IMR-90 (cell line): ENCODE results near the gene CD79A. TPM values are rescaled to one million over a fixed set of nuclear protein-coding genes. Genes with fewer than 3 reads are reported as not detected.

Source experiments
- ATAC-seq: fragments of 200-7000 bp; cut with Tn5 transposase; 2 replicates; pipeline ENCODE4 v1.9.1; 2020; ENCODE audit warnings: low read depth, mild to moderate bottlenecking, moderate library complexity
- BruUV-seq: library from RNA; stranded (reverse); fragments of 400-500 nt; replicated peaks from 2 replicates; lab custom pipeline; 2021; lab: Mats Ljungman, UMichigan
- CTCF ChIA-PET: fragments of 300-600 bp; formaldehyde crosslinking; extraction: SDS; loops from one replicate; lab custom pipeline; 2021; ENCODE audit warnings: antibody characterized with exemption; lab: Yijun Ruan, JAX
- POLR2A ChIA-PET: fragments of 300-600 bp; sonication (Branson Sonifier 250); formaldehyde crosslinking; loops from one replicate; lab custom pipeline; 2022; ENCODE audit warnings: antibody characterized with exemption; ENCODE audit not compliant: unreplicated experiment; lab: Charles Lee
- DNase-seq: peaks from one replicate; pipeline ENCODE4 v3.0.0; 2013
- H2AFZ ChIP-seq: replicated peaks from 2 replicates; pipeline ENCODE3; 2013; ENCODE audit warnings: low read length, mild to moderate bottlenecking; ENCODE audit not compliant: poor library complexity
- H2AK5ac ChIP-seq: 2 replicates; pipeline ENCODE4 v1.6.1; 2013; ENCODE audit warnings: low read depth, low read length, inconsistent platforms
- H2AK9ac ChIP-seq: replicated peaks from 2 replicates; pipeline ENCODE3; 2013; ENCODE audit warnings: mild to moderate bottlenecking, low read depth, low read length, moderate library complexity; ENCODE audit not compliant: poor library complexity
- H2BK120ac ChIP-seq: 2 replicates; pipeline ENCODE4 v1.6.1; 2013; ENCODE audit warnings: low read depth, low read length, inconsistent platforms
- H2BK15ac ChIP-seq: 3 replicates; pipeline ENCODE4 v1.6.1; 2013; ENCODE audit warnings: low read depth, low read length, inconsistent platforms
- H2BK20ac ChIP-seq: 2 replicates; pipeline ENCODE4 v1.6.1; 2013; ENCODE audit warnings: low read depth, mild to moderate bottlenecking, inconsistent platforms, low read length, moderate library complexity
- H2BK5ac ChIP-seq: 2 replicates; pipeline ENCODE4 v1.6.1; 2013; ENCODE audit warnings: mild to moderate bottlenecking, low read depth, low read length, inconsistent platforms; ENCODE audit not compliant: poor library complexity, severe bottlenecking
- H3K14ac ChIP-seq: replicated peaks from 2 replicates; pipeline ENCODE4 v1.6.1; 2013; ENCODE audit warnings: low read depth, low read length, inconsistent platforms
- H3K18ac ChIP-seq: 2 replicates; pipeline ENCODE4 v1.6.1; 2013; ENCODE audit warnings: low read depth, low read length, control low read depth
- H3K23ac ChIP-seq: 2 replicates; pipeline ENCODE4 v1.6.1; 2013; ENCODE audit warnings: low read depth, low read length, inconsistent platforms
- H3K27ac ChIP-seq: 2 replicates; pipeline ENCODE4 v1.5.1; 2013; ENCODE audit warnings: mild to moderate bottlenecking, control low read depth, low read length; ENCODE audit not compliant: insufficient read depth
- H3K27me3 ChIP-seq: 2 replicates; pipeline ENCODE4 v1.6.1; 2013; ENCODE audit warnings: low read length; ENCODE audit not compliant: control insufficient read depth, insufficient read depth
- H3K36me3 ChIP-seq: 2 replicates; pipeline ENCODE4 v1.6.1; 2013; ENCODE audit warnings: low read length, mixed read lengths; ENCODE audit not compliant: control insufficient read depth, insufficient read depth
- H3K4ac ChIP-seq: 2 replicates; pipeline ENCODE4 v1.6.1; 2013; ENCODE audit warnings: low read depth, low read length, inconsistent platforms
- H3K4me1 ChIP-seq: 2 replicates; pipeline ENCODE4 v1.6.1; 2013; ENCODE audit warnings: low read length, mixed read lengths; ENCODE audit not compliant: control insufficient read depth, insufficient read depth
- H3K4me2 ChIP-seq: 2 replicates; pipeline ENCODE4 v1.6.1; 2013; ENCODE audit warnings: low read depth, mild to moderate bottlenecking, control low read depth, low read length, moderate library complexity
- H3K4me3 ChIP-seq: 2 replicates; pipeline ENCODE4 v1.5.1; 2013; ENCODE audit warnings: low read depth, mild to moderate bottlenecking, control low read depth, low read length, moderate library complexity; ENCODE audit not compliant: insufficient read depth
- H3K56ac ChIP-seq: 2 replicates; pipeline ENCODE4 v1.6.1; 2013; ENCODE audit warnings: low read length, inconsistent platforms; ENCODE audit not compliant: insufficient read depth; ENCODE audit errors: extremely low read depth
- H3K79me1 ChIP-seq, 2 experiments: 2 replicates each; pipeline ENCODE4 v1.6.1; 2013; ENCODE audit warnings: low read length in 2 of 2, inconsistent platforms in 1 of 2, low read depth in 1 of 2
- H3K9ac ChIP-seq: 2 replicates; pipeline ENCODE4 v1.6.1; 2013; ENCODE audit warnings: low read depth, low read length, control low read depth
- H3K9me1 ChIP-seq: 2 replicates; pipeline ENCODE4 v1.6.1; 2013; ENCODE audit warnings: low read length, inconsistent platforms; ENCODE audit not compliant: insufficient read depth
- H3K9me3 ChIP-seq: 2 replicates; pipeline ENCODE4 v1.6.1; 2013; ENCODE audit warnings: low read length; ENCODE audit not compliant: control insufficient read depth, insufficient read depth
- H4K20me1 ChIP-seq: 2 replicates; pipeline ENCODE4 v1.6.1; 2013; ENCODE audit warnings: low read length, inconsistent platforms; ENCODE audit not compliant: insufficient read depth
- H4K5ac ChIP-seq: 2 replicates; pipeline ENCODE4 v1.6.1; 2013; ENCODE audit warnings: mild to moderate bottlenecking, low read depth, low read length, control low read depth
- H4K8ac ChIP-seq, 2 experiments: 2 replicates each; pipeline ENCODE4 v1.6.1; 2013; ENCODE audit warnings: low read depth in 2 of 2, low read length in 2 of 2, control low read depth in 1 of 2, inconsistent platforms in 1 of 2
- H4K91ac ChIP-seq: 2 replicates; pipeline ENCODE4 v1.6.1; 2013; ENCODE audit warnings: low read depth, low read length, inconsistent platforms; ENCODE audit not compliant: insufficient read depth
- BHLHE40 ChIP-seq: fragments of 150-350 bp; IDR thresholded peaks from 2 replicates; pipeline ENCODE4 v1.6.1; 2016; ENCODE audit warnings: mild to moderate bottlenecking, low read depth, low read length
- CEBPB ChIP-seq: IDR thresholded peaks from 2 replicates; pipeline ENCODE4 v1.6.1; 2012; ENCODE audit warnings: low read depth, low read length, improper control_type of control experiment
- CHD1 ChIP-seq: IDR thresholded peaks from 2 replicates; pipeline ENCODE4 v1.6.1; 2012; ENCODE audit warnings: low read depth, low read length, improper control_type of control experiment
- CTCF ChIP-seq: conservative IDR thresholded peaks from 2 replicates; pipeline ENCODE4 v1.5.1; 2012; ENCODE audit warnings: mild to moderate bottlenecking, low read depth, low read length, improper control_type of control experiment
- ELK1 ChIP-seq: fragments of 150-350 bp; IDR thresholded peaks from 2 replicates; pipeline ENCODE4 v1.6.1; 2016; ENCODE audit warnings: low read depth, mild to moderate bottlenecking, low read length, moderate library complexity, borderline replicate concordance
- FOS ChIP-seq: fragments of 150-350 bp; IDR thresholded peaks from 2 replicates; pipeline ENCODE4 v1.6.1; 2016; ENCODE audit warnings: low read depth, low read length
- MAFK ChIP-seq: IDR thresholded peaks from 2 replicates; pipeline ENCODE4 v1.6.1; 2012; ENCODE audit warnings: low read depth, low read length, improper control_type of control experiment
- MAZ ChIP-seq: IDR thresholded peaks from 2 replicates; pipeline ENCODE4 v1.6.1; 2012; ENCODE audit warnings: low read depth, mild to moderate bottlenecking, low read length, improper control_type of control experiment, moderate library complexity, borderline replicate concordance
- MXI1 ChIP-seq: IDR thresholded peaks from 2 replicates; pipeline ENCODE4 v1.6.1; 2012; ENCODE audit warnings: low read depth, mild to moderate bottlenecking, low read length, moderate library complexity, borderline replicate concordance
- NFE2L2 ChIP-seq: fragments of 150-350 bp; IDR thresholded peaks from 2 replicates; pipeline ENCODE4 v1.6.1; 2016; ENCODE audit warnings: low read depth, mild to moderate bottlenecking, low read length
- POLR2A ChIP-seq: IDR thresholded peaks from 2 replicates; pipeline ENCODE4 v1.6.1; 2012; ENCODE audit warnings: mild to moderate bottlenecking, low read depth, low read length
- RAD21 ChIP-seq: IDR thresholded peaks from 2 replicates; pipeline ENCODE4 v1.6.1; 2012; ENCODE audit warnings: low read length, improper control_type of control experiment
- RCOR1 ChIP-seq: IDR thresholded peaks from 2 replicates; pipeline ENCODE4 v1.6.1; 2012; ENCODE audit warnings: mild to moderate bottlenecking, low read length, improper control_type of control experiment; ENCODE audit not compliant: insufficient replicate concordance
- RFX5 ChIP-seq: IDR thresholded peaks from 2 replicates; pipeline ENCODE4 v1.8.0; 2012; ENCODE audit warnings: low read depth, mild to moderate bottlenecking, low read length, moderate library complexity
- SMC3 ChIP-seq: fragments of 150-350 bp; IDR thresholded peaks from 2 replicates; pipeline ENCODE4 v1.6.1; 2016; ENCODE audit warnings: low read depth, mild to moderate bottlenecking, antibody characterized with exemption, low read length, moderate library complexity
- USF2 ChIP-seq: fragments of 150-350 bp; IDR thresholded peaks from 2 replicates; pipeline ENCODE4 v1.6.1; 2017; ENCODE audit warnings: mild to moderate bottlenecking, antibody characterized with exemption, low read length, low read depth
- WGBS, 2 experiments: methylation state at CpG; one replicate each; pipeline versions ENCODE4 v1.1.5 to v1.1.7; 2013; ENCODE audit warnings: missing lambda C conversion rate in 2 of 2; ENCODE audit not compliant: insufficient read length in 1 of 2; ENCODE audit errors: extremely low coverage in 2 of 2; 5-methylcytosine and 5-hydroxymethylcytosine counted together
- dilution Hi-C: fragments of 300-500 bp; cut with HindIII; formaldehyde crosslinking; loops from one replicate; pipeline ENCODE4 v1.14.3; 2018; ENCODE audit warnings: low sequenced_read_pairs; ENCODE audit not compliant: unreplicated experiment
- in situ Hi-C: fragments of 300-500 bp; cut with MboI; formaldehyde crosslinking; loops from 3 replicates; pipeline ENCODE4 v1.14.3; 2019; ENCODE audit warnings: low sequenced_read_pairs, inconsistent platforms, mixed read lengths
- intact Hi-C: fragments of 100-400 bp; cut with micrococcal nuclease; formaldehyde crosslinking; loops from 2 replicates; pipeline ENCODE4 v1.10.0; 2022
- polyA plus RNA-seq, 3 experiments: library from polyadenylated mRNA; depleted of rRNA; stranded (reverse); fragments of >200 nt; gene quantifications; 2 replicates each; pipeline ENCODE4 v1.2.3, GENCODE V29; 2012; ENCODE audit warnings: low replicate concordance in 1 of 3
- total RNA-seq: library from RNA; depleted of rRNA; stranded (reverse); fragments of >200 nt; gene quantifications from 2 replicates; pipeline ENCODE4 v1.2.3, GENCODE V29; 2012

The CD79A gene
- total and polyA plus RNA-seq, 2 of the 4 experiments (the other 2 are of a cell fraction): 0.19 TPM; not detected in 1

GRCh38 chr19:41869374-41869955 lies 7.6 kb upstream of the CD79A start:
- H3K27ac ChIP-seq: no peak overlapping the region
- peaks cover 63% of the 10 kb centered on the region for H3K36me3 ChIP-seq
- no peak overlapping the region for H2BK20ac ChIP-seq
- H4K91ac ChIP-seq: no peak overlapping the region
- no peak for ATAC-seq
- in situ Hi-C loops (no loop called here), intact Hi-C loops (no loop called here), dilution Hi-C loops (no loop called here)
- no peak for TF ChIP-seq USF2
- no peak for TF ChIP-seq BHLHE40
- TF ChIP-seq ELK1: no peak
- no peak for TF ChIP-seq CEBPB
- no peak for TF ChIP-seq CTCF
- no peak for TF ChIP-seq RAD21
- TF ChIP-seq MAZ: no peak
- TF ChIP-seq CHD1: no peak
- TF ChIP-seq RCOR1: no peak
- TF ChIP-seq FOS: no peak
- no peak for TF ChIP-seq NFE2L2
- no peak for TF ChIP-seq MXI1
- no peak for TF ChIP-seq SMC3
- no peak for TF ChIP-seq MAFK
- TF ChIP-seq RFX5: no peak
- TF ChIP-seq POLR2A: no peak
- no peak overlapping the region for H3K56ac ChIP-seq
- no peak overlapping the region for H2AK9ac ChIP-seq
- no peak overlapping the region for H3K4ac ChIP-seq
- no peak overlapping the region for H2AFZ ChIP-seq
- H3K9me1 ChIP-seq: peaks cover 7% of the 10 kb centered on the region; the same call in 1 of the 2 replicates
- H4K8ac ChIP-seq: no peak overlapping the region
- no peak overlapping the region for H2AK5ac ChIP-seq
- DNase-seq: no peak
- no peak overlapping the region for H3K18ac ChIP-seq
- H3K4me1 ChIP-seq: peaks cover 3% of the 10 kb centered on the region; the same call in 1 of the 2 replicates
- H3K9me3 ChIP-seq: no peaks in the 10 kb centered on the region
- H3K4me3 ChIP-seq: no peak overlapping the region
- no peak overlapping the region for H3K23ac ChIP-seq
- no TSS peak for BruUV-seq
- no peak overlapping the region for H4K5ac ChIP-seq
- H3K9ac ChIP-seq: no peak overlapping the region
- no peak overlapping the region for H3K4me2 ChIP-seq
- no peak overlapping the region for H2BK120ac ChIP-seq
- WGBS, 2 experiments: 72% methylated on average over 2 of the region's 13 CpGs; no CpG with 5 or more reads in 1 of the 2 experiments
- no peaks in the 10 kb centered on the region for H3K27me3 ChIP-seq
- no peak overlapping the region for H2BK5ac ChIP-seq
- H3K79me1 ChIP-seq: peaks cover 21 to 48% of the 10 kb centered on the region in 2 experiments
- CTCF ChIA-PET: no interaction called here
- no peak overlapping the region for H3K14ac ChIP-seq
- no peak overlapping the region for H2BK15ac ChIP-seq
- POLR2A ChIA-PET: no interaction called here
- peaks cover 90% of the 10 kb centered on the region for H4K20me1 ChIP-seq
